ENCODE data around the gene ELANE. TPM values are rescaled to one million over a fixed set of nuclear protein-coding genes. Genes with fewer than 3 reads are reported as not detected.

The ELANE gene
- total RNA-seq, 1 donor from 2014 or later, result not detected

- H3K27ac Mint-ChIP-seq, result no peak overlapping the region
- TF ChIP-seq, protein P1, sequence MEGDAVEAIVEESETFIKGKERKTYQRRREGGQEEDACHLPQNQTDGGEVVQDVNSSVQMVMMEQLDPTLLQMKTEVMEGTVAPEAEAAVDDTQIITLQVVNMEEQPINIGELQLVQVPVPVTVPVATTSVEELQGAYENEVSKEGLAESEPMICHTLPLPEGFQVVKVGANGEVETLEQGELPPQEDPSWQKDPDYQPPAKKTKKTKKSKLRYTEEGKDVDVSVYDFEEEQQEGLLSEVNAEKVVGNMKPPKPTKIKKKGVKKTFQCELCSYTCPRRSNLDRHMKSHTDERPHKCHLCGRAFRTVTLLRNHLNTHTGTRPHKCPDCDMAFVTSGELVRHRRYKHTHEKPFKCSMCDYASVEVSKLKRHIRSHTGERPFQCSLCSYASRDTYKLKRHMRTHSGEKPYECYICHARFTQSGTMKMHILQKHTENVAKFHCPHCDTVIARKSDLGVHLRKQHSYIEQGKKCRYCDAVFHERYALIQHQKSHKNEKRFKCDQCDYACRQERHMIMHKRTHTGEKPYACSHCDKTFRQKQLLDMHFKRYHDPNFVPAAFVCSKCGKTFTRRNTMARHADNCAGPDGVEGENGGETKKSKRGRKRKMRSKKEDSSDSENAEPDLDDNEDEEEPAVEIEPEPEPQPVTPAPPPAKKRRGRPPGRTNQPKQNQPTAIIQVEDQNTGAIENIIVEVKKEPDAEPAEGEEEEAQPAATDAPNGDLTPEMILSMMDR (conservative IDR thresholded peaks at IDR 0.05), result no peak
- H3K27me3 Mint-ChIP-seq, result no peaks in the 10 kb centered on the region
- H3K9me3 Mint-ChIP-seq, result no peaks in the 10 kb centered on the region
- H3K4me1 Mint-ChIP-seq (ENCODE audit: unreplicated experiment), result no peaks in the 10 kb centered on the region
- DNase-seq (ENCODE audit: extremely low spot score, unreplicated experiment), result no peak
- H3K36me3 Mint-ChIP-seq, result peaks cover 5% of the 10 kb centered on the region
- no peak overlapping the region for H3K4me3 Mint-ChIP-seq
These were observed 27.8 kb downstream of the ELANE start for GRCh38 chr19:879711-880438.

GRCh38 chr19:881385-882071 lies 29.4 kb downstream of the ELANE start:
- DNase-seq (ENCODE audit: extremely low spot score, unreplicated experiment), result no peak
- peaks cover 5% of the 10 kb centered on the region for H3K36me3 Mint-ChIP-seq
- no peak overlapping the region for H3K27ac Mint-ChIP-seq
- H3K4me3 Mint-ChIP-seq, result no peak overlapping the region
- no peaks in the 10 kb centered on the region for H3K4me1 Mint-ChIP-seq (ENCODE audit: unreplicated experiment)
- H3K9me3 Mint-ChIP-seq, result no peaks in the 10 kb centered on the region
- TF ChIP-seq, protein P1 (conservative IDR thresholded peaks at IDR 0.05), result no peak
- no peaks in the 10 kb centered on the region for H3K27me3 Mint-ChIP-seq

DNA sequence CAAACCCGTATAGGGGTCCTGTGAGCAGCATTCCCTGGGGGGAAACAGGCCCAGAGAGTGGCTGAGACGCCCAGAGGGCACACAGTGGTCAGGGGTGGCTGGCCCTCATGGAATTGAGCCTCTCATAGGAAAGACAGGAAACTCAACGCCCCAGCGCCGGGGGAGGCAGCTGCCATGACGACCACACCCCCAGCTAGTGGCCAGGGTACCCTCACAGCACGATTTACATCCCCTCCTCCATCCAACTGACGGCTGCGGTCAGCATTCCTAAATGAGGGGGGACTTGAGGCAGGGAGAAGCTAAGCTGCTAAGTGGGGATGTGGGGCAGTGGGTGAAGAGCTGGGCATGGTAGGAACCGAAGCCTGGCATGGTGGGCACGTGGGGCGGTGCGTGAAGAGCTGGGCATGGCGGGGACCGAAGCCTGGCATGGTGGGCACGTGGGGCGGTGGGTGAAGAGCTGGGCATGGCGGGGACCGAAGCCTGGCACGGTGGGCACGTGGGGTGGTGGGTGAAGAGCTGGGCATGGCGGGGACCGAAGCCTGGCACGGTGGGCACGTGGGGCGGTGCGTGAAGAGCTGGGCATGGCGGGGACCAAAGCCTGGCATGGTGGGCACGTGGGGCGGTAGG lies 30.9 kb downstream of the ELANE start:
- Mint-ChIP-seq H3K4me3 (no peak overlapping the region), H3K27ac (no peak overlapping the region), H3K9me3 (no peaks in the 10 kb centered on the region), H3K27me3 (no peaks in the 10 kb centered on the region), H3K4me1 (ENCODE audit: unreplicated experiment) (no peaks in the 10 kb centered on the region), H3K36me3 (peaks cover 5% of the 10 kb centered on the region)
- TF ChIP-seq, protein P1 (conservative IDR thresholded peaks at IDR 0.05), result no peak
- no peak for DNase-seq (ENCODE audit: extremely low spot score, unreplicated experiment)

GRCh38 chr19:883661-884211 lies 31.6 kb downstream of the ELANE start:
- H3K4me1 Mint-ChIP-seq (ENCODE audit: unreplicated experiment), result no peaks in the 10 kb centered on the region
- DNase-seq (ENCODE audit: extremely low spot score, unreplicated experiment), result no peak
- no peaks in the 10 kb centered on the region for H3K9me3 Mint-ChIP-seq
- H3K36me3 Mint-ChIP-seq, result peaks cover 5% of the 10 kb centered on the region
- H3K4me3 Mint-ChIP-seq, result no peak overlapping the region
- TF ChIP-seq, protein P1 (conservative IDR thresholded peaks at IDR 0.05), result no peak
- H3K27ac Mint-ChIP-seq, result no peak overlapping the region
- no peaks in the 10 kb centered on the region for H3K27me3 Mint-ChIP-seq

GRCh38 chr19:884420-885211 lies 32.5 kb downstream of the ELANE start:
- Mint-ChIP-seq H3K27me3 (no peaks in the 10 kb centered on the region), H3K4me1 (ENCODE audit: unreplicated experiment) (no peaks in the 10 kb centered on the region), H3K9me3 (no peaks in the 10 kb centered on the region), H3K36me3 (peaks cover 5% of the 10 kb centered on the region), H3K27ac (no peak overlapping the region), H3K4me3 (no peak overlapping the region)
- DNase-seq (ENCODE audit: extremely low spot score, unreplicated experiment), result no peak
- TF ChIP-seq, protein P1 (conservative IDR thresholded peaks at IDR 0.05), result no peak

Data from type B pancreatic cell (in vitro differentiated cells).